Measurements from ENCODE around the gene CAD. TPM values are rescaled to one million over a fixed set of nuclear protein-coding genes. Genes with fewer than 3 reads are reported as not detected.

The CAD gene
- total and polyA plus RNA-seq, 2 donors (not counting 3 experiments of a cell fraction or from before 2014, with no cell fraction given): 60.3 to 91.4 TPM

DNA sequence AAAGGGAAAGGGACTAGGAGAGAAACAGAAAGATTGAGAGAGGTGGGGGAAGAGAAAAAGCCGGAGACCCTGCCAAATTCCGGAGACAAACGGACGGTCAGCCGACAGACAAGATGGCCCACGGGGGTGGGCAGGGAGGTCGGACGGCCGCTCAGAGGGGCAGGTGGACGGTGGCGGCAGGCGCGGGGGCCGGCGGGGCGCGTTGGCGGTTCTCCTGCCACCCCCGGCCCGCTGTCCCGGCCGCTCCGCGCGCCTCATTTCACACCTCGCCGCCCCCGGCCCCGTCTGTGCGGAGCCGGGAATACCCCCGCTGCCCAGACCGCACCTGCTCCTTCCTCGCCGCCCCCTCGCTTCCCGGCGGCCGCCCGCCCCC, 44.7 kb downstream of the CAD start:
- Histone ChIP-seq H4K20me1 (replicated peaks; ENCODE audit: control insufficient read depth, extremely low read depth, insufficient read depth, low read length) (no peaks in the 10 kb centered on the region), H2AFZ (ENCODE audit: low read depth, low read length) (no peak overlapping the region), H3K27ac (ENCODE audit: insufficient read depth, low read depth, low read length) (no peak overlapping the region), H3K9me1 (replicated peaks; ENCODE audit: control insufficient read depth, extremely low read depth, insufficient read depth, low read length) (no peaks in the 10 kb centered on the region), H3K27me3 (ENCODE audit: control insufficient read depth in 2 of 2, insufficient read depth in 2 of 2, low read length in 2 of 2) (peaks cover 15 to 38% of the 10 kb centered on the region in 2 experiments), H3K4me1 (ENCODE audit: control insufficient read depth, extremely low read depth, insufficient read depth, low read length) (peaks cover 22% of the 10 kb centered on the region), H3K9me3 (replicated peaks; ENCODE audit: control insufficient read depth, insufficient read depth, low read length) (no peaks in the 10 kb centered on the region), H3K4me3 (replicated peaks in 1 of 3; ENCODE audit: insufficient read depth in 1 of 3, low read depth in 1 of 3, low read length in 3 of 3) (peak overlapping the region in 2 of 3 experiments; percentile 33 to 82), H3K36me3 (ENCODE audit: control insufficient read depth in 2 of 2, extremely low read depth in 1 of 2, insufficient read depth in 2 of 2, low read length in 2 of 2) (peaks cover 0 to 6% of the 10 kb centered on the region in 2 experiments), H3K79me2 (ENCODE audit: control insufficient read depth, insufficient read depth, low read length) (no peaks in the 10 kb centered on the region), H3K9ac (replicated peaks; ENCODE audit: extremely low read depth, insufficient read depth, low read length) (peak overlapping the region; percentile 24), H3K4me2 (ENCODE audit: insufficient read depth, low read length) (peak overlapping the region; percentile 10)
- dilution Hi-C loops (cut with MboI; ENCODE audit: extremely low pct_ligation_motif_present, low sequenced_read_pairs): no loop called here
- CTCF ChIA-PET: interaction anchor here (1.2 to 6.9 kb wide), 6 partner anchors 12 to 41 kb away, joined by 4 to 143 read pairs (median 15); partner anchors contain the start of gene TRIM54
- BruUV-seq (replicated peaks): no TSS peak
- DNase-seq (ENCODE audit: low read depth, low spot score) (no peak), FAIRE-seq (no peak)
- TF ChIP-seq MAX (IDR thresholded peaks at IDR 0.05; ENCODE audit: insufficient read depth, insufficient read length) (no peak), GATA2 (IDR thresholded peaks at IDR 0.05; ENCODE audit: insufficient read depth, insufficient read length, low read depth, low read length) (no peak), FOS (IDR thresholded peaks at IDR 0.05; ENCODE audit: borderline replicate concordance, insufficient read depth, low read length) (no peak), EZH2 (IDR thresholded peaks at IDR 0.05; ENCODE audit: borderline replicate concordance, low read depth, low read length, severe bottlenecking) (peak; percentile 68), POLR2AphosphoS5 (IDR thresholded peaks at IDR 0.05; ENCODE audit: insufficient read depth, low read depth, low read length) (no peak)
- POLR2A ChIA-PET: no interaction called here
- intact Hi-C loops (cut with micrococcal nuclease): no loop called here
